ENCODE measurements around the gene ZP4.

- TF ChIP-seq CTCF (conservative IDR thresholded peaks at IDR 0.05; ENCODE audit: low read depth, low read length) (no peak), EZH2 (IDR thresholded peaks at IDR 0.05; ENCODE audit: low read length, unreplicated experiment) (no peak), EZH2phosphoT487 (IDR thresholded peaks at IDR 0.05; ENCODE audit: borderline replicate concordance, low read length) (no peak)
Measured at GRCh38 chr1:237888143-237888542, 2.6 kb downstream of the ZP4 start.
